Activated CD4-positive, alpha-beta T cell treated with anti-CD3 and anti-CD28 coated beads, Interleukin-2, amount 10 ng/mL, durations not matched to agents 24 days and 14 days (primary cell): Measurements from ENCODE around the gene SRGAP3. TPM values are rescaled to one million over a fixed set of nuclear protein-coding genes. Genes with fewer than 3 reads are reported as not detected.

Experiments used
- DNase-seq: peaks from one replicate; pipeline ENCODE4 v3.0.0; 2022
- H3K27ac Mint-ChIP-seq: one replicate; pipeline ENCODE4 v1.8.0; 2022; ENCODE audit warnings: mild to moderate bottlenecking, mixed read lengths
- H3K27me3 Mint-ChIP-seq: one replicate; pipeline ENCODE4 v1.8.0; 2022; ENCODE audit warnings: mixed read lengths
- H3K36me3 Mint-ChIP-seq: one replicate; pipeline ENCODE4 v1.8.0; 2022; ENCODE audit warnings: low read depth, mild to moderate bottlenecking, mixed read lengths
- H3K4me1 Mint-ChIP-seq: one replicate; pipeline ENCODE4 v1.8.0; 2021; ENCODE audit warnings: mixed read lengths
- H3K4me3 Mint-ChIP-seq: one replicate; pipeline ENCODE4 v1.8.0; 2022; ENCODE audit warnings: mild to moderate bottlenecking, moderate library complexity, mixed read lengths
- H3K9me3 Mint-ChIP-seq: one replicate; pipeline ENCODE4 v1.8.0; 2021; ENCODE audit warnings: mixed read lengths
- intact Hi-C: fragments of 100-400 bp; cut with micrococcal nuclease; formaldehyde crosslinking; loops from one replicate; pipeline ENCODE4 v1.15.1; 2023
- total RNA-seq: library from RNA; stranded (reverse); gene quantifications from 2 replicates; pipeline ENCODE4 v1.2.3, GENCODE V29; 2022

SRGAP3 gene
- total RNA-seq, 1 donor from 2014 or later, result 0.40 TPM

GRCh38 chr3:9198261-9198660 lies 51.2 kb downstream of the SRGAP3 start:
- Mint-ChIP-seq H3K9me3 (no peaks in the 10 kb centered on the region), H3K27me3 (peaks cover 11% of the 10 kb centered on the region), H3K4me1 (no peaks in the 10 kb centered on the region), H3K36me3 (no peaks in the 10 kb centered on the region), H3K4me3 (no peak overlapping the region), H3K27ac (no peak overlapping the region)
- DNase-seq, result no peak
- intact Hi-C loops, result no loop called here

- Mint-ChIP-seq H3K27ac (no peak overlapping the region), H3K4me3 (no peak overlapping the region), H3K36me3 (no peaks in the 10 kb centered on the region), H3K9me3 (no peaks in the 10 kb centered on the region), H3K4me1 (no peaks in the 10 kb centered on the region), H3K27me3 (peaks cover 13% of the 10 kb centered on the region)
- DNase-seq, result no peak
- intact Hi-C loops, result no loop called here
These were observed 53.4 kb downstream of the SRGAP3 start for GRCh38 chr3:9196020-9196419.

- Mint-ChIP-seq H3K36me3 (no peaks in the 10 kb centered on the region), H3K4me3 (no peak overlapping the region), H3K27ac (no peak overlapping the region), H3K4me1 (no peaks in the 10 kb centered on the region), H3K27me3 (peaks cover 13% of the 10 kb centered on the region), H3K9me3 (no peaks in the 10 kb centered on the region)
- intact Hi-C loops, result no loop called here
- DNase-seq, result no peak
These were observed 54.1 kb downstream of the SRGAP3 start for GRCh38 chr3:9195390-9195789.

- no peaks in the 10 kb centered on the region for H3K4me1 Mint-ChIP-seq
- no peak overlapping the region for H3K4me3 Mint-ChIP-seq
- H3K27me3 Mint-ChIP-seq, result peaks cover 14% of the 10 kb centered on the region
- no peaks in the 10 kb centered on the region for H3K36me3 Mint-ChIP-seq
- no peak for DNase-seq
- intact Hi-C loops, result no loop called here
- no peak overlapping the region for H3K27ac Mint-ChIP-seq
- H3K9me3 Mint-ChIP-seq, result no peaks in the 10 kb centered on the region
These were observed 54.8 kb downstream of the SRGAP3 start for GRCh38 chr3:9194509-9195184.

- intact Hi-C loops, result no loop called here
- H3K4me1 Mint-ChIP-seq, result no peaks in the 10 kb centered on the region
These were observed 55.7 kb downstream of the SRGAP3 start for GRCh38 chr3:9193633-9194195.

GRCh38 chr3:9193211-9193610 lies 56.2 kb downstream of the SRGAP3 start:
- peaks cover 18% of the 10 kb centered on the region for H3K27me3 Mint-ChIP-seq
- no peak for DNase-seq
- no peaks in the 10 kb centered on the region for H3K4me1 Mint-ChIP-seq
- H3K4me3 Mint-ChIP-seq, result no peak overlapping the region
- H3K27ac Mint-ChIP-seq, result no peak overlapping the region
- no peaks in the 10 kb centered on the region for H3K9me3 Mint-ChIP-seq
- no peaks in the 10 kb centered on the region for H3K36me3 Mint-ChIP-seq
- intact Hi-C loops, result no loop called here

More at GRCh38 chr3:9193633-9194195, 55.7 kb downstream of the SRGAP3 start:
- no peaks in the 10 kb centered on the region for H3K36me3 Mint-ChIP-seq
- no peak overlapping the region for H3K27ac Mint-ChIP-seq
- peaks cover 17% of the 10 kb centered on the region for H3K27me3 Mint-ChIP-seq
- H3K9me3 Mint-ChIP-seq, result no peaks in the 10 kb centered on the region
- no peak for DNase-seq
- no peak overlapping the region for H3K4me3 Mint-ChIP-seq

GRCh38 chr3:9192248-9193025 lies 57.0 kb downstream of the SRGAP3 start:
- Mint-ChIP-seq H3K4me1 (no peaks in the 10 kb centered on the region), H3K9me3 (no peaks in the 10 kb centered on the region), H3K27ac (no peak overlapping the region), H3K27me3 (peaks cover 24% of the 10 kb centered on the region), H3K4me3 (no peak overlapping the region), H3K36me3 (no peaks in the 10 kb centered on the region)
- intact Hi-C loops, result no loop called here
- no peak for DNase-seq

GRCh38 chr3:9190276-9190675 lies 59.2 kb downstream of the SRGAP3 start:
- DNase-seq, result no peak
- no peak overlapping the region for H3K27ac Mint-ChIP-seq
- H3K4me3 Mint-ChIP-seq, result no peak overlapping the region
- H3K27me3 Mint-ChIP-seq, result peaks cover 25% of the 10 kb centered on the region
- H3K9me3 Mint-ChIP-seq, result no peaks in the 10 kb centered on the region
- H3K36me3 Mint-ChIP-seq, result no peaks in the 10 kb centered on the region
- H3K4me1 Mint-ChIP-seq, result no peaks in the 10 kb centered on the region
- intact Hi-C loops, result no loop called here

GRCh38 chr3:9188583-9188982 lies 60.9 kb downstream of the SRGAP3 start:
- Mint-ChIP-seq H3K4me1 (no peaks in the 10 kb centered on the region), H3K9me3 (no peaks in the 10 kb centered on the region), H3K36me3 (no peaks in the 10 kb centered on the region), H3K27ac (no peak overlapping the region), H3K27me3 (peaks cover 34% of the 10 kb centered on the region), H3K4me3 (no peak overlapping the region)
- intact Hi-C loops, result no loop called here
- DNase-seq, result no peak

- Mint-ChIP-seq H3K4me3 (no peak overlapping the region), H3K9me3 (no peaks in the 10 kb centered on the region), H3K36me3 (no peaks in the 10 kb centered on the region), H3K4me1 (peaks cover 6% of the 10 kb centered on the region), H3K27me3 (peaks cover 32% of the 10 kb centered on the region), H3K27ac (no peak overlapping the region)
- no peak for DNase-seq
- intact Hi-C loops, result no loop called here
These were observed 63.7 kb downstream of the SRGAP3 start for GRCh38 chr3:9185701-9186100.

- no peak overlapping the region for H3K4me3 Mint-ChIP-seq
- peaks cover 13% of the 10 kb centered on the region for H3K4me1 Mint-ChIP-seq
- H3K27ac Mint-ChIP-seq, result no peak overlapping the region
- H3K27me3 Mint-ChIP-seq, result peaks cover 32% of the 10 kb centered on the region
- intact Hi-C loops, result no loop called here
- DNase-seq, result no peak
- no peaks in the 10 kb centered on the region for H3K9me3 Mint-ChIP-seq
- no peaks in the 10 kb centered on the region for H3K36me3 Mint-ChIP-seq
These were observed 64.4 kb downstream of the SRGAP3 start for GRCh38 chr3:9185046-9185445.

GRCh38 chr3:9184461-9184835 lies 65.0 kb downstream of the SRGAP3 start:
- no peak overlapping the region for H3K4me3 Mint-ChIP-seq
- DNase-seq, result no peak
- H3K27me3 Mint-ChIP-seq, result peaks cover 28% of the 10 kb centered on the region
- peaks cover 19% of the 10 kb centered on the region for H3K4me1 Mint-ChIP-seq
- H3K9me3 Mint-ChIP-seq, result no peaks in the 10 kb centered on the region
- no peak overlapping the region for H3K27ac Mint-ChIP-seq
- intact Hi-C loops, result loop anchor here (5.0 kb wide), 2 partner anchors 38 to 63 kb away; partner anchors contain the start of gene SRGAP3
- H3K36me3 Mint-ChIP-seq, result no peaks in the 10 kb centered on the region

- no peaks in the 10 kb centered on the region for H3K36me3 Mint-ChIP-seq
- H3K27ac Mint-ChIP-seq, result no peak overlapping the region
- no peak for DNase-seq
- H3K4me3 Mint-ChIP-seq, result no peak overlapping the region
- intact Hi-C loops, result loop anchor here (5.0 kb wide), 2 partner anchors 38 to 63 kb away; partner anchors contain the start of gene SRGAP3
- peaks cover 21% of the 10 kb centered on the region for H3K4me1 Mint-ChIP-seq
- peaks cover 26% of the 10 kb centered on the region for H3K27me3 Mint-ChIP-seq
- H3K9me3 Mint-ChIP-seq, result no peaks in the 10 kb centered on the region
These were observed 65.5 kb downstream of the SRGAP3 start for GRCh38 chr3:9183811-9184460.

GRCh38 chr3:9183011-9183410 lies 66.4 kb downstream of the SRGAP3 start:
- Mint-ChIP-seq H3K9me3 (no peaks in the 10 kb centered on the region), H3K27ac (no peak overlapping the region), H3K4me3 (no peak overlapping the region), H3K27me3 (peaks cover 24% of the 10 kb centered on the region), H3K36me3 (no peaks in the 10 kb centered on the region), H3K4me1 (peaks cover 29% of the 10 kb centered on the region)
- no peak for DNase-seq
- intact Hi-C loops, result loop anchor here (5.0 kb wide), 2 partner anchors 39 to 64 kb away; partner anchors contain the start of gene SRGAP3
